Measurements from ENCODE around the gene COMMD3.

COMMD3 gene

GRCh38 chr10:22316286-22317075 lies at the start of gene COMMD3:
Gene COMMD3, plus strand, starts transcription at chr10:22316388. Its CDS starts 30 bp downstream, at chr10:22316418.
- no peak for DNase-seq (ENCODE audit: low read depth, low spot score)
- H3K4me1 ChIP-seq (ENCODE audit: insufficient read depth, insufficient read length): no peaks in the 10 kb centered on the region

GRCh38 chr10:22268503-22268902 lies 47.7 kb upstream of the COMMD3 start:
- Histone ChIP-seq H3K9ac (ENCODE audit: insufficient read length, low read depth) (no peak overlapping the region), H3K4me1 (ENCODE audit: insufficient read depth, insufficient read length) (no peaks in the 10 kb centered on the region), H3K27me3 (ENCODE audit: insufficient read depth, insufficient read length) (no peaks in the 10 kb centered on the region), H3K4me3 (ENCODE audit: insufficient read length, low read depth) (no peak overlapping the region), H3K36me3 (ENCODE audit: insufficient read depth, insufficient read length, low read length) (no peaks in the 10 kb centered on the region), H3K9me3 (ENCODE audit: insufficient read depth, low read length) (no peaks in the 10 kb centered on the region)
- TF ChIP-seq YY1 (IDR thresholded peaks at IDR 0.05; ENCODE audit: insufficient read depth, insufficient read length) (no peak), ZNF274 (IDR thresholded peaks at IDR 0.05; ENCODE audit: low read depth, low read length) (no peak), SUZ12 (IDR thresholded peaks at IDR 0.05; ENCODE audit: extremely low read depth, insufficient read depth, insufficient read length) (no peak)
- no peak for DNase-seq (ENCODE audit: low read depth, low spot score)

More at GRCh38 chr10:22316286-22317075, at the start of gene COMMD3:
- Histone ChIP-seq H3K9me3 (ENCODE audit: insufficient read depth, low read length) (no peaks in the 10 kb centered on the region), H3K4me3 (ENCODE audit: insufficient read length, low read depth) (peak within 1 kb of the TSS; percentile 63), H3K27me3 (ENCODE audit: insufficient read depth, insufficient read length) (peaks cover 71% of the 10 kb centered on the region), H3K36me3 (ENCODE audit: insufficient read depth, insufficient read length, low read length) (no peaks in the 10 kb centered on the region), H3K9ac (ENCODE audit: insufficient read length, low read depth) (peak within 1 kb of the TSS; percentile 72)
- TF ChIP-seq YY1 (IDR thresholded peaks at IDR 0.05; ENCODE audit: insufficient read depth, insufficient read length) (no peak), ZNF274 (IDR thresholded peaks at IDR 0.05; ENCODE audit: low read depth, low read length) (no peak), SUZ12 (IDR thresholded peaks at IDR 0.05; ENCODE audit: extremely low read depth, insufficient read depth, insufficient read length) (no peak)

GRCh38 chr10:22271786-22272185 lies 44.4 kb upstream of the COMMD3 start:
- Histone ChIP-seq H3K27me3 (ENCODE audit: insufficient read depth, insufficient read length) (no peaks in the 10 kb centered on the region), H3K9me3 (ENCODE audit: insufficient read depth, low read length) (no peaks in the 10 kb centered on the region), H3K4me1 (ENCODE audit: insufficient read depth, insufficient read length) (no peaks in the 10 kb centered on the region), H3K9ac (ENCODE audit: insufficient read length, low read depth) (no peak overlapping the region), H3K4me3 (ENCODE audit: insufficient read length, low read depth) (no peak overlapping the region), H3K36me3 (ENCODE audit: insufficient read depth, insufficient read length, low read length) (no peaks in the 10 kb centered on the region)
- DNase-seq (ENCODE audit: low read depth, low spot score): no peak
- no peak for TF ChIP-seq SUZ12 (IDR thresholded peaks at IDR 0.05; ENCODE audit: extremely low read depth, insufficient read depth, insufficient read length)
- no peak for TF ChIP-seq ZNF274 (IDR thresholded peaks at IDR 0.05; ENCODE audit: low read depth, low read length)
- TF ChIP-seq YY1 (IDR thresholded peaks at IDR 0.05; ENCODE audit: insufficient read depth, insufficient read length): no peak

- DNase-seq (ENCODE audit: low read depth, low spot score): no peak
- Histone ChIP-seq H3K9ac (ENCODE audit: insufficient read length, low read depth) (no peak overlapping the region), H3K9me3 (ENCODE audit: insufficient read depth, low read length) (no peaks in the 10 kb centered on the region), H3K27me3 (ENCODE audit: insufficient read depth, insufficient read length) (no peaks in the 10 kb centered on the region), H3K36me3 (ENCODE audit: insufficient read depth, insufficient read length, low read length) (no peaks in the 10 kb centered on the region), H3K4me3 (ENCODE audit: insufficient read length, low read depth) (no peak overlapping the region), H3K4me1 (ENCODE audit: insufficient read depth, insufficient read length) (no peaks in the 10 kb centered on the region)
- TF ChIP-seq ZNF274 (IDR thresholded peaks at IDR 0.05; ENCODE audit: low read depth, low read length): no peak
- TF ChIP-seq YY1 (IDR thresholded peaks at IDR 0.05; ENCODE audit: insufficient read depth, insufficient read length): no peak
- no peak for TF ChIP-seq SUZ12 (IDR thresholded peaks at IDR 0.05; ENCODE audit: extremely low read depth, insufficient read depth, insufficient read length)
Measured at GRCh38 chr10:22278441-22278782, 37.8 kb upstream of the COMMD3 start.

- Histone ChIP-seq H3K4me1 (ENCODE audit: insufficient read depth, insufficient read length) (no peaks in the 10 kb centered on the region), H3K36me3 (ENCODE audit: insufficient read depth, insufficient read length, low read length) (no peaks in the 10 kb centered on the region), H3K27me3 (ENCODE audit: insufficient read depth, insufficient read length) (no peaks in the 10 kb centered on the region), H3K9ac (ENCODE audit: insufficient read length, low read depth) (no peak overlapping the region), H3K4me3 (ENCODE audit: insufficient read length, low read depth) (no peak overlapping the region), H3K9me3 (ENCODE audit: insufficient read depth, low read length) (no peaks in the 10 kb centered on the region)
- no peak for TF ChIP-seq SUZ12 (IDR thresholded peaks at IDR 0.05; ENCODE audit: extremely low read depth, insufficient read depth, insufficient read length)
- TF ChIP-seq YY1 (IDR thresholded peaks at IDR 0.05; ENCODE audit: insufficient read depth, insufficient read length): no peak
- TF ChIP-seq ZNF274 (IDR thresholded peaks at IDR 0.05; ENCODE audit: low read depth, low read length): no peak
- DNase-seq (ENCODE audit: low read depth, low spot score): no peak
Measured at GRCh38 chr10:22280078-22280477, 36.1 kb upstream of the COMMD3 start.

- no peak for TF ChIP-seq SUZ12 (IDR thresholded peaks at IDR 0.05; ENCODE audit: extremely low read depth, insufficient read depth, insufficient read length)
- no peak for TF ChIP-seq YY1 (IDR thresholded peaks at IDR 0.05; ENCODE audit: insufficient read depth, insufficient read length)
- no peak for TF ChIP-seq ZNF274 (IDR thresholded peaks at IDR 0.05; ENCODE audit: low read depth, low read length)
- H3K36me3 ChIP-seq (ENCODE audit: insufficient read depth, insufficient read length, low read length): no peaks in the 10 kb centered on the region
- no peak overlapping the region for H3K9ac ChIP-seq (ENCODE audit: insufficient read length, low read depth)
- H3K27me3 ChIP-seq (ENCODE audit: insufficient read depth, insufficient read length): no peaks in the 10 kb centered on the region
- H3K9me3 ChIP-seq (ENCODE audit: insufficient read depth, low read length): no peaks in the 10 kb centered on the region
- no peak overlapping the region for H3K4me3 ChIP-seq (ENCODE audit: insufficient read length, low read depth)
- no peaks in the 10 kb centered on the region for H3K4me1 ChIP-seq (ENCODE audit: insufficient read depth, insufficient read length)
- no peak for DNase-seq (ENCODE audit: low read depth, low spot score)
Measured at GRCh38 chr10:22285130-22285529, 31.1 kb upstream of the COMMD3 start.

GRCh38 chr10:22293747-22294404 lies 22.3 kb upstream of the COMMD3 start:
- Histone ChIP-seq H3K9ac (ENCODE audit: insufficient read length, low read depth) (no peak overlapping the region), H3K4me1 (ENCODE audit: insufficient read depth, insufficient read length) (no peaks in the 10 kb centered on the region), H3K9me3 (ENCODE audit: insufficient read depth, low read length) (no peaks in the 10 kb centered on the region), H3K36me3 (ENCODE audit: insufficient read depth, insufficient read length, low read length) (no peaks in the 10 kb centered on the region), H3K4me3 (ENCODE audit: insufficient read length, low read depth) (no peak overlapping the region), H3K27me3 (ENCODE audit: insufficient read depth, insufficient read length) (no peaks in the 10 kb centered on the region)
- TF ChIP-seq ZNF274 (IDR thresholded peaks at IDR 0.05; ENCODE audit: low read depth, low read length) (no peak), SUZ12 (IDR thresholded peaks at IDR 0.05; ENCODE audit: extremely low read depth, insufficient read depth, insufficient read length) (no peak), YY1 (IDR thresholded peaks at IDR 0.05; ENCODE audit: insufficient read depth, insufficient read length) (no peak)
- no peak for DNase-seq (ENCODE audit: low read depth, low spot score)
